ENCODE measurements around the gene CAPS2.
A peak's percentile ranks its signal among the peaks of the same experiment; 100 is the strongest.

The CAPS2 gene

DNA sequence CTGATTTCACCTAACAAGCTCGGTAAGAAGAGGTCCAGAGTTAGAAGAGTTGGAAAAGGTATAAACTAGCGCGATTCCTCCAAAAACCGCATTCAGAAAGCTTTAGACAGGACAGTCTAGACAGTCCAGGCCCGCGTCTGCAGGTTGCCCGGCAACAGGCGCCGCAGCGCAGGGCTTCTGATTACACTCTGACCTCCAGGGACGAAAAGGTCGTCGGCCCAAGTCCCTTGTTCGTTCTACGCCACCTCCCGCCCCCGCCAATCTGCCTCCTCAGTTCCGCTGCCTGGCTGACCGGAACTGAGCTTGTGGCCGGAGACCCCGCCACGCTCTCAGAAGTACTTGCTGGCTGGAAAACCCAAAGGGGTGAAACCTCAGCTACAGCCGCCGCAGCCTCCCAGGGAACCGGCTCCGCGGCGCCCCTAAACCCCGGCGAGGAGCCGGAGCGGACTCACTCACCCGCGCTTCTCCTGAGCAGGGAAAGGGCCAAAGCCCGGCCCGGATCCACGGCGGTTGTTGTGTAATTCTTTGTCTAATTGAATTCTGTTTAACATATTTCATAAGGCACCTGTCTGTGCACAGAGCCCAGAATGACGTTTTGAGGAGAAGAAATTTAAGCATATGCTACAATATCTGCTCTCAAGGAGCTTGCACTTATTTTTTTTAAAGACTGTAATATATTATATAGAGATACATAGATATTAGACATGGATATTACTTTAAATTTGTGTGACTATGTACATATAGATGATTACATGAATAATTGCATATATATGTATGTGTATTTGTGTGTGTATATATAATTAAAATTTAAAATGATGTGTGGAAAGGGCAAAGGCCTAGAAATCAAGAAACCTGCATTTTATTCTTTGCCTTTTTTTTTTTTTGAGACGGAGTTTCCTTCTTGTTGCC lies at the start of gene CAPS2:
Gene CAPS2, minus strand, starts transcription at position 407 of the 909 bp plus-strand sequence. CDS start 3,826 bp downstream, outside the sequence.
- TF ChIP-seq, protein P1, sequence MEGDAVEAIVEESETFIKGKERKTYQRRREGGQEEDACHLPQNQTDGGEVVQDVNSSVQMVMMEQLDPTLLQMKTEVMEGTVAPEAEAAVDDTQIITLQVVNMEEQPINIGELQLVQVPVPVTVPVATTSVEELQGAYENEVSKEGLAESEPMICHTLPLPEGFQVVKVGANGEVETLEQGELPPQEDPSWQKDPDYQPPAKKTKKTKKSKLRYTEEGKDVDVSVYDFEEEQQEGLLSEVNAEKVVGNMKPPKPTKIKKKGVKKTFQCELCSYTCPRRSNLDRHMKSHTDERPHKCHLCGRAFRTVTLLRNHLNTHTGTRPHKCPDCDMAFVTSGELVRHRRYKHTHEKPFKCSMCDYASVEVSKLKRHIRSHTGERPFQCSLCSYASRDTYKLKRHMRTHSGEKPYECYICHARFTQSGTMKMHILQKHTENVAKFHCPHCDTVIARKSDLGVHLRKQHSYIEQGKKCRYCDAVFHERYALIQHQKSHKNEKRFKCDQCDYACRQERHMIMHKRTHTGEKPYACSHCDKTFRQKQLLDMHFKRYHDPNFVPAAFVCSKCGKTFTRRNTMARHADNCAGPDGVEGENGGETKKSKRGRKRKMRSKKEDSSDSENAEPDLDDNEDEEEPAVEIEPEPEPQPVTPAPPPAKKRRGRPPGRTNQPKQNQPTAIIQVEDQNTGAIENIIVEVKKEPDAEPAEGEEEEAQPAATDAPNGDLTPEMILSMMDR (IDR thresholded peaks at IDR 0.05; ENCODE audit: low read length, missing control alignments): no peak
- peak; percentile 83 for DNase-seq (ENCODE audit: low read depth)
- peak within 1 kb of the TSS; percentile 75 for H3K4me3 ChIP-seq (replicated peaks; ENCODE audit: low read depth, low read length)

GRCh38 chr12:75378354-75378753 lies 48.2 kb upstream of the CAPS2 start:
- no peak for DNase-seq (ENCODE audit: low read depth)
- TF ChIP-seq, protein P1 (IDR thresholded peaks at IDR 0.05; ENCODE audit: low read length, missing control alignments): no peak

DNA sequence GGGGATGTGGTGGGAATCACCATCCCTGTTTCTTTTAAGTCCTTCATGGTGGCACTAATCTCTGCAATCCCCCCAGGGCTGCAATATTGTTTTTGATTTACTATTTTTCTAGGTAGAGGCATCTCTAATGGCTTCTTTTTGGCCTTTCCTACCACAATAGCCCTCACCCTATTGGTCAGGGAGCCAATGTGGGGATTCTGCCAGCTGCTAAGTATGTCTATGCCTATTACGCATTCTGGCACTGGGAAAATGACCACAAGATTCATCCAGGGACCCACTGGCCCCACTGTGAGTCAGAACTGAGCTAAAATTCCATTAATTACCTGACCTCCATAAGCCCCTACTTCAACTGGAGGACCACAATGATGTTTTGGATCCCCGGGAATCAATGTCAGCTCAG lies 44.8 kb upstream of the CAPS2 start:
- TF ChIP-seq, protein P1 (IDR thresholded peaks at IDR 0.05; ENCODE audit: low read length, missing control alignments): no peak
- DNase-seq (ENCODE audit: low read depth): no peak
- no peak overlapping the region for H3K4me3 ChIP-seq (replicated peaks; ENCODE audit: low read depth, low read length)

More at GRCh38 chr12:75378354-75378753, 48.2 kb upstream of the CAPS2 start:
- no peak overlapping the region for H3K4me3 ChIP-seq (replicated peaks; ENCODE audit: low read depth, low read length)

- H3K4me3 ChIP-seq (replicated peaks; ENCODE audit: low read depth, low read length): no peak overlapping the region
- TF ChIP-seq, protein P1 (IDR thresholded peaks at IDR 0.05; ENCODE audit: low read length, missing control alignments): no peak
- DNase-seq (ENCODE audit: low read depth): no peak
These were observed 36.5 kb upstream of the CAPS2 start for GRCh38 chr12:75366629-75367028.

GRCh38 chr12:75364919-75365318 lies 34.8 kb upstream of the CAPS2 start:
- no peak overlapping the region for H3K4me3 ChIP-seq (replicated peaks; ENCODE audit: low read depth, low read length)
- DNase-seq (ENCODE audit: low read depth): peak; percentile 18
- TF ChIP-seq, protein P1 (IDR thresholded peaks at IDR 0.05; ENCODE audit: low read length, missing control alignments): no peak

GRCh38 chr12:75361408-75361807 lies 31.3 kb upstream of the CAPS2 start:
- no peak overlapping the region for H3K4me3 ChIP-seq (replicated peaks; ENCODE audit: low read depth, low read length)
- no peak for DNase-seq (ENCODE audit: low read depth)
- TF ChIP-seq, protein P1 (IDR thresholded peaks at IDR 0.05; ENCODE audit: low read length, missing control alignments): no peak
